Amniotic epithelial cell (primary cell): ENCODE data around the gene SF3A1.
A peak's percentile ranks its signal among the peaks of the same experiment; 100 is the strongest.
"Not testable (repeated sequence)": the region's sequence is repeated elsewhere in the genome, so short reads cannot be mapped to it uniquely, and the experiment has no call there.

Source experiments
- DNase-seq: peaks from one replicate; pipeline ENCODE4 v3.0.0-alpha.2; 2010; ENCODE audit warnings: low read depth

Gene SF3A1, protein sequence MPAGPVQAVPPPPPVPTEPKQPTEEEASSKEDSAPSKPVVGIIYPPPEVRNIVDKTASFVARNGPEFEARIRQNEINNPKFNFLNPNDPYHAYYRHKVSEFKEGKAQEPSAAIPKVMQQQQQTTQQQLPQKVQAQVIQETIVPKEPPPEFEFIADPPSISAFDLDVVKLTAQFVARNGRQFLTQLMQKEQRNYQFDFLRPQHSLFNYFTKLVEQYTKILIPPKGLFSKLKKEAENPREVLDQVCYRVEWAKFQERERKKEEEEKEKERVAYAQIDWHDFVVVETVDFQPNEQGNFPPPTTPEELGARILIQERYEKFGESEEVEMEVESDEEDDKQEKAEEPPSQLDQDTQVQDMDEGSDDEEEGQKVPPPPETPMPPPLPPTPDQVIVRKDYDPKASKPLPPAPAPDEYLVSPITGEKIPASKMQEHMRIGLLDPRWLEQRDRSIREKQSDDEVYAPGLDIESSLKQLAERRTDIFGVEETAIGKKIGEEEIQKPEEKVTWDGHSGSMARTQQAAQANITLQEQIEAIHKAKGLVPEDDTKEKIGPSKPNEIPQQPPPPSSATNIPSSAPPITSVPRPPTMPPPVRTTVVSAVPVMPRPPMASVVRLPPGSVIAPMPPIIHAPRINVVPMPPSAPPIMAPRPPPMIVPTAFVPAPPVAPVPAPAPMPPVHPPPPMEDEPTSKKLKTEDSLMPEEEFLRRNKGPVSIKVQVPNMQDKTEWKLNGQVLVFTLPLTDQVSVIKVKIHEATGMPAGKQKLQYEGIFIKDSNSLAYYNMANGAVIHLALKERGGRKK

DNA sequence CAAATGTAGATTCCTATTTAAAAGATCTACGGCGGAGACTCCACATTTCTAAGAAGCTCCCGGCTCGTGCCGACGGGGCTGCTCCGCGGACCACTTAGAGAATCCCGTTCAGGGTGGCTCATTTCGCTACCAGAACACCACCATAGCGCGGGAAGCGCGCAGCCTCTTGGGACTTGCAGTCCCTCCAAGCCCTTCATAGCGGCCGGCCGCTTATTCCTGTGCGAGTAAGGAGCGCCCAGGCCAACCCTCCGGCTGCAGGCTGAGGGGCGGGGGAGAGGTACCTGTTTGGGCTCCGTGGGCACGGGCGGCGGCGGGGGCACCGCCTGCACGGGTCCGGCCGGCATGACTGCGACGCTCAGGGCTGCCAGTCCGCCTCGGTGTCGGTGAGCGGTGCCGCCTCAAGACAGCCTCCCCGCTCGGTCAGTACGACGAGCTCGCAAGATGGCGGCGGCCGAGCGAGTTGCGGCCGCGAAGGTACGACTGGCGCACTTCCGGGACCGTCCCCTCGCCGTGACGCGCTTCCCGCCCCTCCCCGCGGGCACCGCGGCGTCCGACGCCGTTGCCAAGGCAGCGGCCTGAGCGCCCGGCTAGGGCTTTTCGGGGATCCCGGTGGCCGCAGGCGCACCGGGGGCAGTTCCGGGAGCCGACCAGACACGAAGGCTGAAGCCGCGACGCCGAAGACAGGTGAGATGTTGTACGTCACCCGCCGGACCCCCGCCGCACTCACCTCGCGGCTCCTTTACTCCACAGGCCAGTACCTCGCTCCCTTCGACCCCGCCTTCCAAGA is at the start of gene SF3A1, which contains the start of gene CCDC157:
Gene SF3A1 (minus strand): TSS at position 446 of the 787 bp plus-strand sequence. CDS start 102 bp downstream, at position 344.
Gene CCDC157 (plus strand): TSS at position 559 of the 787 bp plus-strand sequence. CDS start 8,994 bp downstream, outside the sequence.
- peak; percentile 90 for DNase-seq

DNA sequence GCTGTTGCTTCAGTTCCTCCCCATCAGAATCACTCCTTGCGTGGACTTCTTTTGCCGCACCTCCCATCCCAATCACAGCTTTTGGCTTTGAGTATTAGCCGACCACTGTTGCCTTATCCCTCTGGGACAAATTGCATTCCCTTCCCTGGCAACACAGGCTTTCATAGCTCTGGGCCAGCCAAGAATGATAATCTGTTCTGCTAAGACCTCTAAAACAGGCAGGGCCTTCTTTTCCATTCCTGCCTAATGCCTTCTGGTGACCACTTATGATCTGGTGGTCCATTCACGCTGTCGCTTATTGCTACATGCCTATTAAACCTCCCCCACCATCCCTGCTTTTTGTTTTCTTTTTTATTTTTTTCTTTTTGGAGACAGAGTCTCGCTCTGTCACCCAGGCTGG is 49.7 kb upstream of the SF3A1 start:
- DNase-seq = no peak

DNA sequence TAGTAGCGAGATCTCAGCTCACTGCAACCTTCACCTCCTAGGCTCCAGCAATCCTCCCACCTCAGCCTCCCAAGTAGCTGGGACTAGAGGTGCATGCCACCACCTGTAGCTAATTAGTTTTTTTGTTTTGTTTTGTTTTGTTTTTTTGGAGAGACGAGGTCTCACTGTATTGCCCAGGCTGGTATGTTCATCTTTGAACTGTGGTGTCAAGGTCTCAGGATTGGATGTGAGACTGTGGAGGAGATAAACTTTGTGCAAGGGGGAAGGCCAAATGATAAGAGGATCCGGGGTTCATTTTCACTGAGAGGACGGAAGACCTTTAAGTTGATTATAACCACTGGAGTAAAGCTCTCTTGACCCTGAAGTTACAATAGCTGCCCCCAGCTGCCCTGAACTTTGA is 49.0 kb upstream of the SF3A1 start:
- no peak for DNase-seq

DNA sequence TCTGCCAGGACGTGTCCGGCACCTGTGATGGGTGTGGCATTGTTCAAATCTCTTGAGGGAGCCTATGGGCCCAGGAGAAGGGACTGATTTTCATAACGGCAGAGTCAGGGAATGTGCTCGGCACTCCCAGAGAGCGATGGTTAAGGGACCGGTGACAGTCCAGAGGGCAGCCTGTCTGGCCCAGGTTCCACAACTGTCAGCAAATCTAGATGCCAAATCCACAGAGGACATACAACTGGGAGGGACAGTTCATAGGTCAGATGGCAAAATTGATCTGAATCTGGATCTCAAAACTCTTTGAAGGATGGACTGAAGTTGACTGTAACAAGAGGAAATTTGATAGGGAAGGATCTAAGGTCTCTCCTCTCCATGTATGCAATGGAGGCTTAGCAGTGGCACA is 47.6 kb upstream of the SF3A1 start:
- DNase-seq = no peak

DNA sequence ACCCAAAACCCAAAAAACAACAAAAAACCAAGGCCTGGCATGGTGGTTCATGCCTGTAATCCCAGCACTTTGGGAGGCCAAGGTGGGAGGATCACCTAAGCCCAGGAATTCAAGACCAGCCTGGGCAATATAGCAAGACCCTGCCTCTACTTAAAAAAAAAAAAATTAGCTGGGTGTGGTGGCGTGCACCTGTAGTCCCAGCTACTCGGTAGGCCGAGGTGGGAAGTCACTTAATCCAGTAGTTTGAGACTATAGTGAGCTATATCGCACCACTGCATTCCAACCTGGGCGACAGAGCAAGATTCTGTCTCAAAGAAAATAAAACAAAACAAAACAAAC is 46.0 kb upstream of the SF3A1 start:
- DNase-seq = not testable (repeated sequence)

DNA sequence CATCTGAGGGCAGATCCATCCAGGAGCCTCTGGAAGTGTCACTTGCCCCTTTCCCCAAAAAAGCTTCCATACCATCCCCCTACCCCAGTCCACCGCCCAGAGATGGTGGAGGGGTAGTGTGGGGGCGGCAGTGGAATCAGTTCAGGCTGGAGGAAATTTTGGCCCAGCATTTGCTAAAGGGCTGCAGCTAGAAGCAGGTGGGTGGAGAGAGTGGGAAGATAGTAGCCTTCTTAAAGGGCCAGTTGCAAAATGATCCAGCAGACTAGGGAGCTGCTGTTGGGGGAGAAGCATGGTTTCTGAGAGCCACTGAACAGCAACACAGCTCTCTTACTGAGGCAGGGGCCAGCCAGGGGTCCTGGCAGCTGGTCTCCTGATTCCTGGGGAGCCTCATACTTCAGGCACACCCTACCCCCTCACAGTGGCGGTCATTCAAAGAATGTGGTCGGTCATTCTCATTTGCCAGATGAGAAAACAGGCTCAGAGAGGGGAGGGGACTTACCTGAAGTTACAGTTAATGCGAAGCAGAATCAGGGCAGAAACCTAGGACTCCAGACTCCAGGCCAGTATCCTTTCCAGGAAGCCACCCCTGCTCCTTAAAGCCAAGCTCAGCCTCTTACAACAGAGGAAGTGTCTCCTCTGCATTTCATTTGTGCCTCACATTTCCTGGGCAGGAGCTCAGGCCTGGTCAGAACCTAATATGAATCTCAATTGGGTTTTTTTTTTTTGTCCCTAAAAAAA is 45.5 kb upstream of the SF3A1 start:
- DNase-seq = no peak

DNA sequence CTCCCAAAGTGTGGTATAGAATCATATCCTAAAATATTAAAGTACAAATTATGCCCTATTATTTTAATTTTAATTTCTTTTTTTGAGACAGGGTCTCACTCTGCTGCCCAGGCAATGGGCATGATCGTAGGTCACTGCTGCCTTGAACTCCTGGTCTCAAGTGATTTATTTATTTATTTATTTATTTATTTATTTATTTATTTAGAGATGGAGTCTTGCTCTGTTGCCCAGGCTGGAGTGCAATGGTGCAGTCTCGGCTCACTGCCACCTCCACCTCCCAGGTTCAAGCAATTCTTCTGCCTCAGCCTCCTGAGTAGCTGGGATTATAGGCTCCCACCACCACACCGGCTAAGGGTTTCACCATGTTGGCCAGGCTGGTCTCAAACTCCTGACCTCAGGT is 44.3 kb upstream of the SF3A1 start:
- DNase-seq = not testable (repeated sequence)

DNA sequence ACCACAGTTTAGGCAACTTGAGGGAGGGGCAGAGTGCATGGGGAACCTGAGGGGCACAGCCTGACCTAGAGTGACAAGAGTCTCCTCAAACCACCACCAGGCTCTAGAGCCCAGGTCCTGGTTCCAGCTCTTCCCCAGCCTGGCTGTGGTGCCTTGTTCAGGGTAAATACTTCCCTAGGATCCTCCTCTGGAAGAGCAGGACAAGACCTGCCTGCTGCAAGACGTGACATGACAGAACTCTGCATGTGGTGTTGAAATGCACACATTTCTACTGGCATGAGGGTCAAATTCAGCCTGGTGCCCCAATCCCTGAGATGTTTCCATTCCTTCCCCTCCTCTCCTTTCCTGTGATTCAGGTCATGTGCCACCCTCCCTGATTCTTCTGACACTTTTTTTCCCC is 43.5 kb upstream of the SF3A1 start:
- DNase-seq = no peak

DNA sequence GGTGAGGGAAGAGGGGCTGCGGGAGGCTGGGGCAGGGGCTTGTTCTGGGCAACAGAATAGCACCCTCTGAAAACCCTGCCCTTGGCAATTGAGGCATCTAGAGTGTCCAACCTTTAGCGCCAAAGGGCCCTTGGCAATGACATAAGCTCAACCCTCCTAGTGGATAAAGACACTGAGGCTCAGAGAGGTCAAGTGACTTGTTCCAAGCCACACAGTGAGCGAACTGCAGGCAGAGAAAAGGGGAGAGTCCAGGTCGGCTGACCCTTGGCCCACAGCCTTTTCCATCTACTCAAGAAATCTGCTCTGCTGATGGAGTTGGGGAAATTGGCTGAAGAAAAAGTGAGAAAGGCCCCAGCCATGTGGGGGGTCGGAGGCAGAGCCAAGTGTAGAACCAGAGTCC is 43.0 kb upstream of the SF3A1 start:
- DNase-seq = no peak

DNA sequence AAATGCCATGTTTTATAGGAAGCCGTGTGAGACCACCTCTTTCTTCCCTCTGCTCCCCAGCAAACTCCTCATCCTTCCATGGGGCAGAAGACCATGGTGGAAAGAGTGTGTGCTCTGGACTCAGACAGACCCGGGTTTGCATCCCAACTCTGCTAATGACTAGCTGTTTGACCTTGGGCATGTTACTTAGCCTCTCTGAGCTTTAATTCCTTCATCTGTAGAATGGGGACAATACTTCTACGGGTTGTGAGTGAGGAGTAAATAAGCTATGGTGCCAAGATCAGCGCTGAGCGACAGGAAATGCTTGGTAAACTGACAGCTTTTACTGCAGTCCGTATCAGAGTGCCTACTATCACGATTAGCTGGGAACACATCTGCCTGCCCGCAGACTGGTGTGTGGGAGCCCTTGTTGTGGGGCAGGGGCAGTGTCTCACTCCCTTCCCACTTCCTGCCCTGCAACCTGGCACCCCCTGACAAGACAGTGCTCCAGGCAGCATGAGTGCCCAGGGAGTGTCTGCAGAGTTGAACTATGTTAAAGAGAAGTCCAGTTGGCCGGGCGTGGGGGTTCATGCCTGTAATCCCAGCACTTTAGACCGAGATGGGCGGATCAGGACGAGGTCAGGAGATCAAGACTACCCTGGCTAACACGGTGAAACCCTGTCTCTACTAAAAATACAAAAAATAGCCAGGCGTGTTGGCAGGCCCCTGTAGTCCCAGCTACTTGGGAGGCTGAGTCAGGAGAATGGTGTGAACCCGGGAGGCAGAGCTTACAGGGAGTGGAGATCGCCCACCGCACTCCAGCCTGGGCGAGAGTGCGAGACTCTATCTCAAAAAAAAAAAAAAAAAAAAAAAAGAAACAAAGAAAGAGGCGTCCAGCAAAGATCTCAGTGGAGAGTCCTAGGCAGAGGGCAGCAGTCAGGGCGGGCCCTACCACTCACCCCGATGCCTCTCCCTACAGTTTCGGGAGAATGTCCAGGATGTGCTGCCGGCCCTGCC is 42.3 kb upstream of the SF3A1 start:
- DNase-seq = peak; percentile 31

DNA sequence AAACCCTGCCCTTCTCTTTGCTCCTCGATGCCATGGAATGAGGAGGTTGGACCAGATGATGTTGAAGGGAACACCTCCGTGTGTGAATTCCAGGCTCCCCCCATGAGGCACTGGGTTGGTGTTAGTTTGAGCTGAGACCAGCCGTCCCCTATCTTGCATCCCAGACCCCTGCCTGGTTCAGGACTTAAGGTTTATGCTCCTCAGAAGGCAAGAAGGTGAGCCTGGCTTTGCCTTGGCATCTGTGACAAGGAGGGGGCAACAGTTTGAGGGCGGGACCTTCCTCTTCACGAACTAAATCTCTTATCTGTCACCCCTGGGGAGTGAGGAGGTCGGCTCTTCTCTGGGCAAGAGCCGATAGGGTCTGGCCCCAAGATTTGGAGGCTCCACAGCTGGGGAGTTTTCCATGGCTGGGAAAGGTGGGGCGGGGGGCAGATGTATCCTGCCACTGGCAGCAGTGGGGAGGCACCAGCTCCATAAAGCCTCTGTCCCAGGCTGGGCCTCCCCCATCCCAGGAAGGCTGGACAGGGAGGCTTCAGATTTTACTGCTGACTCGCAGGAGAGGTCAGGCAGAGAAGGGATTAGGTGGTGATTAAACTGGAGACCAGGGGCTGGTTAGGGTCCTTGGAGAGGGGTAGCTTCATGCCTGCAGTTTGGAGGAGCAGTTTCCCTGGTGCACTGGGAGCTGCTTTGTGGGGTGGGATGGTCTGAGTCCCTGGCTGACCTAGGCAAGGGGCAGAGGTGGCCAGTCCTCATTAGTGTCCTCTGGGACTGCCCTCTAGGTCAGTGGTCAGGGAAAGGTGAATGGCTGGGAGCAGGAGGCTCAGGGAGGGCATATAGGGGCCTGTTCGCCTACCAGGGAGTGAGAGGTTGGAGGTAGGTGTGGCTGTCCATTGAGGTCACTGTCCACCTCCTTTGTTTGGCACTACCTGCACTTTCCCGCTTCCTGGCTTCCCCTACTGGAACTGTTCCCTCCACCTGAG is 41.3 kb upstream of the SF3A1 start:
- DNase-seq = no peak

DNA sequence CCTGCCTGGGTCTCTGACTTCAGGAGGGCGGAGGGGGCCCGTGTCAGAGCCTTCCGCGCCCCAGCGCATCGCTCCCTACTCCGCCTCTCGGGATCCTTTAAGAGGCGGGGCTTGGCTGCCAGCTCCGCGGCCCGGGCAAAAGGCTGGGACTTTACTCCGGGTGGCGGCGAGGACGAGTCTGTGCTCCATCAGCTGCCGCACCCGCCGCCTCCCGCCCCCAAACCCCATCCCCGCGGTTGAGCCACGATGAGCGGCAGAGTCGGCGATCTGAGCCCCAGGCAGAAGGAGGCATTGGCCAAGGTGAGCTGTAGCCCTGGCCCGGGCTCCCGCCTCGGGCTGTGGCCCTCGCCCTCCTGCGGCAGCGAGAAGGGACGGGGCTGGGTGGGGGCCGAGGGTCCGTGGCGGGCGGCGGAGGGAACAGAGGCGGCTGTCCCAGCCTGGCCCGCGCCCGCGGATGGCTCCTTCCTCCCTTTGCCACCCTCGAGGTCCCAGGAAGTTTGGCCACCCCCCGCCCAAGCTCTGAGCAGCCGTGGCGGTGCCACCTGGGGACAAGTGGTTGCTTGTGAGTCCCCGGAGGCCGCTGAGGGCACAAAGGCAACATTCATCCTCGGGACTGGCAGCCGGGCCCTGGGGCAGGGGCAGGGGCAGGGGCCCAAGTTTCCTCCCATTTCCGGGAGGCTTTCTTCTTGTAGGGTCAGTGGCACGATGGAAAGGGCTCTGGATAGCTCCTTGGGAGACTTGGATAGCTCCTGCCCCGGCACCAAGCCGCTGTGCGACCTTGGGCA is 40.4 kb upstream of the SF3A1 start, which contains the start of gene SEC14L2:
Gene SEC14L2 (plus strand): TSS at position 148 of the 785 bp plus-strand sequence. CDS start 99 bp downstream, at position 247.
- peak; percentile 23 for DNase-seq

DNA sequence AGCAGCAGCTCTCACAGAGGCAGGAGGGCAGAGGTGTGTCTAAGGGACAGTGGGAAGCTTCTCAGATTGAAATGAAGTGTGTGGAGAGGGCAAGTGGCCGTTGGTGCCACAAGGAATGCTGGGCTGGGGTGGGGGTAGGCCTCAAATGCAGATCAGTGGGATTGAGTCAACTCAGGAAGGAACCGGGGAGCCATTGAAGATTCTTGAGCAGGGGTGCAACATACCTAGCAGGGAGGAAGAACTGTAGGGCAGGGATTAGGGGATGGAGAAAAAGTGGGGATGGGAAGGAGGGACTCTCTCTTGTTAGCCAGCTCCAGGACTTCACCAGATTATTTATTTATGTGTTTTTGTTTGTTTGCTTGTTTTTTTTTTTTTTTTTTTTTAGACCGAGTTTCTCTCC is 37.2 kb upstream of the SF3A1 start:
- no peak for DNase-seq

DNA sequence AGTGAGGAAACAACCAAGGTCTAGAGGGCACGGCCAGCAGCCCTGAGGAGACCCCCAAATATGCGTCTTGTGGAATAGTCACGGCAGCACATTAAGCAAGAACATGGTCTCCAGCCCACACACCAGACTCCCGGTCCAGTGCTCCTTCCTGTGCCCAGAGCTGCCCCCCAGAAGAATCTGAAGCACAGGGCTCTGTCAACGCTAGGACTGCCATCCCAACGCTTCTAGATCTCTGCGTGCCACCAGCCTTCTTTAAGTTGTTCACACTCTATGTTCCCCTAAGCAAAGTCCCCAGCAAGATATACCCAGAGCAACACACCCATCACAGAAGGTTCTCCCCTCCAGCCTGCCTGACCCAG is 36.6 kb upstream of the SF3A1 start:
- no peak for DNase-seq

DNA sequence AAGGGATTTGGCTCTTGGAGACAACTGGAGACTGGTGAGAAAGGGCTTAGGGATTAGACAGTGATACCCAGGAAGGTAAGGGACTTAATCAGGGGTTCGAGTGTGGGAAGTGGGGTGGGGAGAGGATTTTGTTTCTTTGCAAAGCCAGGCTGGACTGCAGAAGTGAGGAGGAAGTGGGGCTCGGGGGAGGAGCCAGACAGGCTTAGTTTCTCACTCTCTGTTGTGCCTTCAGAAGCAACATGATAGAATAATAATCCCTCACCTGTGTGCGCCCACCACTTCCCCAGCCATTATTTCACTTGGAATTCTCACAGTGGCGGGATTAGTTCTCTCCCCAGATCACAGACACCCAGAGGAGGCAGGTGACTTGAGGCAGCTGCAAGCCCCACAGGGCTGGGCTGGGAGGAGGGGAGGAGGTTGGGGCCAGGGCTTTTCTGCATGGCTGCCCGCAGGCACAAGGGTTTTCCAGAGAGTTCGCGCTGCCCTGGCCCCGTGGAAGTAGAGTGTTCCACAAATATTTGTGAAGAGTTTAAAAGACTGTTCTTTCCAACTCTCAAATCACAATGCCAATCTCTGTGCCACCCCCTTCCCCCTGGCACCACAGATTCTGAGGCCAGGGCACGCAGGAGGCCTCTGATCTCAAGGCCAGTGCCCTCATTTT is 36.1 kb upstream of the SF3A1 start:
- DNase-seq = no peak

DNA sequence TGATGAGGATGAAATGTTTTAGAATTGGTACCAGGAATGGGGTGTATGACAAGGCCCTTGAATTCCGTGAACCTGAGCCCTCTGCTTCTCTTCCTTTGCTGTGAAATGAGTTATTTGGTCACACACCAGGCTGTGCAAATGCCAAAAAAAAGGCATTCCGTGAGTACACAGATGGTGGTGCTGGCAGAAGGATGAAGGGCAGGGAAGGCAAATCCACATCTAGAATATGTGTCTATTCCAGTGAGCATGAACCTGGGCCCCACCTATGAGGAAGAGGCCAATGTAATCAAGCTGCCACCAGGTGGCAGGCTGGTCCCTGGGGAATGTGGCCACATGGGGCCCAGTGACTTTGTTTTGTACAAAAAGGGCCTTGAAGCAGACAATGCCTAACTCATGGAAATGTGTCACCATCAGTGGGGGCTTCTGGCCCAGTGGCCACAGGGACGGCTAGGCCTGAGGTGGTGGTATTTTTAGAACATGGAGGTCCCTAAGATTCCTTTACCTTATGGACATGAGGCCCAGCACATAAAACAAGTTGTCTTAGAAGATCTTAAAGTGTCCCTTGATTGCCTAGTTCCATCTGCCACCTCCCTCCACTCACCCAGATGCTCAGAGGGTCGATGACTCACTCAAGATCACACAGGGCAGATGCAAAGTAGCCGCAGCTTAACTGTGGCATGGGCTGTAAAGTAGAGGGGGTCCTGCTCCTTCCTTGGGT is 34.4 kb upstream of the SF3A1 start:
- peak; percentile 68 for DNase-seq
